GM12801 (cell line): ENCODE measurements around the gene BLOC1S6.

ENCODE experiments used
- CTCF ChIP-seq: IDR thresholded peaks from one replicate; pipeline ENCODE4 v1.5.1; 2011; ENCODE audit warnings: control low read depth; ENCODE audit not compliant: insufficient read length; ENCODE audit errors: extremely low read depth

Gene BLOC1S6

GRCh38 chr15:45644437-45644836 lies 57.3 kb downstream of the BLOC1S6 start:
- no peak for TF ChIP-seq CTCF

GRCh38 chr15:45645026-45645980 lies 58.1 kb downstream of the BLOC1S6 start:
- no peak for TF ChIP-seq CTCF

DNA sequence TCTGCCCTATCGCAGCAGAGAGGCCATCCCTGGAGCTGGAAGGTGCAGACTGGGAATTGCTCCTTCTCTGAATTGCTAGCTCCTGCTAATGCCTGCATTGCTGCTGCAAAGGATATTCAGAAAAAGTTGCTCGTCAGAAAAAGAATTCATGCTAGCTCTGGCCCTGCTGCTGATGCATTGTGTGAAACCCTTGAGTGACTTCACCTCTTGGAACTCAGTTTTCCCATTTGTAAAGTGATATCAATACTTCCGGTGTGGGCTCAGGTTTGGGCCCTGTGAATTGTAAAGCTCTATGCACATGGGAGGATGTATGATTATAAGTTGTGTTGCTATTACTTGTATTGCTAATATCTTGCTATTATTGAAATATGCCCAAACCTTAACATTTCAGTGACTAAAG lies 59.0 kb downstream of the BLOC1S6 start:
- no peak for TF ChIP-seq CTCF

- TF ChIP-seq CTCF, result no peak
These were observed 60.6 kb downstream of the BLOC1S6 start for GRCh38 chr15:45647828-45648227.

DNA sequence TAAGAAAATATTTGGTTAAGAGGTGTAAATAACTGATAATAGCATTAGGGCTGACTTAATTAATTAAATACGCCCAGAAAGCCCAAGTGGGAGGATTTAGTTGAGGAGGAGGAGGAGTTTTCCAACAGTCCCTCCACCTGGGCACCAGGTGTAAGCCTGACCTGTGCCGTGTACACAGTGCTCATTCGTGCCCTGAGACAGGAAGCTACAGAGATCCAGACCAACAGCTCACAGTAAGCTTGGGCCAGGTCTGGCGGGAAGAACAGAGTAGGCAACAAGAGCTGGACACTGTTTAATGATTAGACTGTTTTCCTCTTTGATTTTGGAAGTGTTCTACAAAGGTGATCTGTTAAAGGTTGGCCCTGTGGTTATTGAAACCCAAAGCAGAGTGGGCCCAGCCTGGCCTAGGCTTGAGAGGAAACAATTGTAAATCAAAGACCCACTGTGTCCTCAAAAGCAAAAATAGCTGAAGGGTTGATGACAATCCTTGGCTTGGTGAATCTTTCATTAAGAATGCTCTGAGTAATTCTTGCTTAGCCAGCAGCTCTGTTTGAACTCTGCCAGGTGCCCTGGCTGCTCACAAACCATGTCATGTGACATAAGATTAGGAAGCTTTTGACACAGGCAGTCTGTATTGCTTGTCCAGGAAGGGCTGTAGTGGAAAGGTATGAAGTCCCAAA lies 61.5 kb downstream of the BLOC1S6 start:
- TF ChIP-seq CTCF, result no peak

GRCh38 chr15:45650889-45651525 lies 63.8 kb downstream of the BLOC1S6 start:
- no peak for TF ChIP-seq CTCF
